Ammon's horn (tissue), 1 donor: Measurements from ENCODE around the gene PTH1R.
"Not testable (repeated sequence)": the region's sequence is repeated elsewhere in the genome, so short reads cannot be mapped to it uniquely, and the experiment has no call there.

Experiments used
- DNase-seq: peaks from one replicate; pipeline ENCODE4 v3.0.0-alpha.2; 2016; ENCODE audit warnings: low spot score

PTH1R gene

DNA sequence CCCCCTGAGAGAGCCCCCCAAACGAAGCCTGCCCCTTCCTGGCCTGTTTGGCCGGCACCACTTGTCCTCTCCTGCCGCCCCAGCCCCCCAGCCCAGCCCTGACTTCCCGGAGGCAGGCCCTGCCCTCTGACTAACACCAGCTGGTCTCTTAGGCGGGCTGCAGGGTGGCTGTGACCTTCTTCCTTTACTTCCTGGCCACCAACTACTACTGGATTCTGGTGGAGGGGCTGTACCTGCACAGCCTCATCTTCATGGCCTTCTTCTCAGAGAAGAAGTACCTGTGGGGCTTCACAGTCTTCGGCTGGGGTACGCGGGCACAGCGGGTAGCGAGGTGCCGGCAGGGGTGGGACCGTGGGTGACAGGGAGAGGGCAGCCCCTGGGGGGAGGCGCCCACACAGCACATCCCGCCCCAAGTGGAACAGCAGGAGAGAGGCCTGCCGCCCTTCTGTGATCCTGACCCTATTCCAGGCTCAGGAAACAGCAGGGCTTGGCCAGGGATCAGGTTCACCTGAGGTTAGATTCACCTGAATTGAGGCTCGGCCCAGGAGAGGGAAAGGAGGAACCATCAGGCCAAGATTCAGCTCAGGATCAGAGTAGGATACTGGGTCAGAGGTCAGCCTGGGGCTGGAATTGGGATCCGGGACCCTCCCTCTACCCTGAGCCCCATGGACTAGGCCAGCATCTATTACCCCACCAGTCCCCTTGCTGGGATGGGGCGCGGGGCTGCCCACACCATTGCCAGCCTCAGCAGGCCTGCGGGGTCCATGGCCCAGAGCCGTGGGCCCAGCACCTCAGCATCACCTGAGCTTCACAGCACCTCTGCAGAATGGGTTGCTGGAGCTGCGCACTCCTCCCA is 21.9 kb downstream of the PTH1R start:
- no peak for DNase-seq

GRCh38 chr3:46900007-46900292 is 22.4 kb downstream of the PTH1R start:
- DNase-seq = peak; percentile 47

- DNase-seq = no peak
Observed at GRCh38 chr3:46900356-46900755, 22.8 kb downstream of the PTH1R start.

DNA sequence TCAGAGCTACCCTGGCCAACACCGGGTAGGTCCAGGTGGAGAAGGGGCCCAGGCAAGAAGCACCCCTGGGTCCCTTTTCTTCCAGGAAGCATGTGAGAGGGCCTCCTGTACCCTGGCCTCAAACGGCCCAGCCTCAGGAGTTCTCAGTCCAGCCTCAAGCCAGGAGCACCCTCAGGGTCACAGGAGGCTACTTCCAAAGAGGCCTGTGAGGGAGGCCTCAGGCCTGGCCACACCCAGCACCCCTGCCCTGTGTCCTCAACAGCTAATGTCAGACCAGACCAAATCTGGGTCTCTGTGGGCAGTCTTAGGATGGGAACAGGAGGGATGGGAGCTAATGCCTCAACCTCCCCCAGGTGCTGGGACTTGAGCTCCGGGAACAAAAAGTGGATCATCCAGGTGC is 23.5 kb downstream of the PTH1R start:
- DNase-seq = no peak

DNA sequence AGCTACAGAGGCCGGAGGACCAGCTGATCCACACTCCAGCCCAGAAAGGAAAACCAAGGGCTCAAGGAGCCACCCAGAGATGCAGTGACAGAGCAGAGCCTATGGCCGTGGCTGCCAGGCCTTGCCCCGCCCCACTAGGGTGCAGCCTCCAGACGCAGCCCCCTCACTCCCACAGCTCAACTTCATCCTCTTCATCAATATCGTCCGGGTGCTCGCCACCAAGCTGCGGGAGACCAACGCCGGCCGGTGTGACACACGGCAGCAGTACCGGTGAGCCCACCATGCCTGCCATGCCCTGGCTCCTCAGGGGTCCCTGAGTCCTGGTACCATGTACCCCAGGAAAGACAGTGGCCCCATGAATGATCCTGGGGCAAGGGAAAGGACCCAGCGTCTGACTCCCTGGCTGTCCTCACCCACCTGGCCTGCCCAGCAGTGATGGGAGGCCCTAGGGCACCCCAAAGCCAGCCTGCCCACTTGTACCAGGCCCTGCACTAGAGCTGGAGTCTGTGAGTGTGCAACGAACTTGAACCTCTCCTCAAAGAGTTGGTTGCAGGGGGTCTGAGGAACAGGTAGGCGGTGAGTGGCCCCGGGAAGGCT is 24.2 kb downstream of the PTH1R start:
- DNase-seq = no peak

DNA sequence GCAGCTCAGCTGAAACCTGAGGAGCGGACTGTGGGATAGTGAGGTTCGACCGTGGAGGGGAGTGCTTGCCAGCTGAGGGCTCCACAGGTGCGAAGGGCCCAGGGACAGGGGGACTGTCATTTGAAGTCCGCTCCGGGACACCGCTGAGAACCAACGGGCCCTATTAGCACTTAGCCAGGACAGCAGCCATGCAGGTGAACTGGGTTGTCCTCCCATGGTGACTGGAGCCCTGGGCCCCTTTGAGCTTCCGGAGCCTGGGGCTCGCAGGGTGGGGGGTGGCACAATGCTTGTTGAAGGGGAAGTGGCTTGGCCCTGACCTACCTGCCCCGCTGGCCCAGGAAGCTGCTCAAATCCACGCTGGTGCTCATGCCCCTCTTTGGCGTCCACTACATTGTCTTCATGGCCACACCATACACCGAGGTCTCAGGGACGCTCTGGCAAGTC is 24.7 kb downstream of the PTH1R start:
- DNase-seq = no peak

DNA sequence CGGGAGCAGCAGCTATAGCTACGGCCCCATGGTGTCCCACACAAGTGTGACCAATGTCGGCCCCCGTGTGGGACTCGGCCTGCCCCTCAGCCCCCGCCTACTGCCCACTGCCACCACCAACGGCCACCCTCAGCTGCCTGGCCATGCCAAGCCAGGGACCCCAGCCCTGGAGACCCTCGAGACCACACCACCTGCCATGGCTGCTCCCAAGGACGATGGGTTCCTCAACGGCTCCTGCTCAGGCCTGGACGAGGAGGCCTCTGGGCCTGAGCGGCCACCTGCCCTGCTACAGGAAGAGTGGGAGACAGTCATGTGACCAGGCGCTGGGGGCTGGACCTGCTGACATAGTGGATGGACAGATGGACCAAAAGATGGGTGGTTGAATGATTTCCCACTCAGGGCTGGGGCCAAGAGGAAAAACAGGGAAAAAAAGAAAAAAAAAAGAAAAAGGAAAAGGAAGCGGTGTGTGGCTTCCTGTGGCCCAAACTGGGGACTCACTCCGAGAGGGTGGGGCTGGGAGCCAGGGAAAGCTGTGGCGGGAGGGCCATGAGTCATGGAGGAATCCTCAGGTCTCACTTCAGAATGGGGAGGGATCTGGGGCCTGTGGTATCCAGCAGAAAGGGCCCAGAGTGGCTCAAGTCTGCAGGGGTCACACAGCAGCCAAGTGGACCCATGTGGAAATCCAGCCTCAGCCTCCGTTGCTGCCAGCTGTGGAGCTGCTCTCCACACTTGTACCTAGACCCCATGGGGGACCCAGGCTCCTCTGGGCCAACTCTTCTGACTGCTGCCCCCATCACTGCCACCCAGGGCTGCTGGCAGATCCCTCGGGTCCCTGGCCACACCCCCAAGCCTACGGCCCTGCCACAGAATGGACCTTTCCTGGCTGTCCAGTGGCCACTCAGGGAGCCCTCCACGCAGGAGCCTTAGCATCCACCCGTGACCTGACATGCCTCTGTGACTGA is 26.1 kb downstream of the PTH1R start:
- DNase-seq = no peak

- no peak for DNase-seq
Observed at GRCh38 chr3:46904303-46905212, 27.0 kb downstream of the PTH1R start.

- no peak for DNase-seq
Observed at GRCh38 chr3:46905213-46905560, 27.7 kb downstream of the PTH1R start.

DNA sequence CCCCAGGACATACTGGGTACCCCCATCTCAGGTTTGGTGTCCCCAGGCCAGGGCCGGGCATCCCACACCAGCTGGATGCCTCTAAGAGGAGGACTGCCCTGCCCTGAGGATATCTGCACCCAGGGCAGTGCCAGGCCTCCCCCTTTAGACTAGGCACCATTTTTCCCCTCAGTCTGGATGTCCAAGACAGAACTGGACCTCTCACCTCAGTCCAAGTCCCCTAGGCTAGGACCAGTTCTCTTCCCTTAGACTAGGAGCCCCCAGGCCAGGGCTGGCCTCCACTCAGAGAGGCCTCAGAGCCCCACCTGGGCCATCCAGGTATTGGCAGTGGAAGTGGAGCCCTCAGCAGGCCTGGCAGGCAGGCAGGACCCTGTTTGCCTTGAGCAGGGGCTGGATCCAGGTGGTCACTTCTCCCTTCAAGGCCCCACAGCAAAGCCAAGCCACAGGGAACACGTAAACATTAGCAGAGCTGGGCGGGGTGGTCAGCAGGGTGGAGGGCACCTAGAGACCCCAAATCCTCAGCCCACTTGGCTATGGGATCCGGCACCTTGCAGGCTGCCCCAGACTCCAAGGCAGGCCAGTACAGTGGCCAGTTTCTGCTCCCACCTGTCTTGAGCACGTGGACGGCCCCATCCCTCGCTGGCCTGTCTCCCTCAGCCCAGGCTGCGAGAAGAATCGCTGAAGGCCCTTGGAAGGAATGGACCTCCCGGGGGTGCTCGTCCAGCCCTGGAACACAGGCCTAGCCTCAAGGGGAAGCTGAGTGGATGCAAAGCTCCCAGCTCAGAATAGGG is 28.3 kb downstream of the PTH1R start:
- DNase-seq = no peak

DNA sequence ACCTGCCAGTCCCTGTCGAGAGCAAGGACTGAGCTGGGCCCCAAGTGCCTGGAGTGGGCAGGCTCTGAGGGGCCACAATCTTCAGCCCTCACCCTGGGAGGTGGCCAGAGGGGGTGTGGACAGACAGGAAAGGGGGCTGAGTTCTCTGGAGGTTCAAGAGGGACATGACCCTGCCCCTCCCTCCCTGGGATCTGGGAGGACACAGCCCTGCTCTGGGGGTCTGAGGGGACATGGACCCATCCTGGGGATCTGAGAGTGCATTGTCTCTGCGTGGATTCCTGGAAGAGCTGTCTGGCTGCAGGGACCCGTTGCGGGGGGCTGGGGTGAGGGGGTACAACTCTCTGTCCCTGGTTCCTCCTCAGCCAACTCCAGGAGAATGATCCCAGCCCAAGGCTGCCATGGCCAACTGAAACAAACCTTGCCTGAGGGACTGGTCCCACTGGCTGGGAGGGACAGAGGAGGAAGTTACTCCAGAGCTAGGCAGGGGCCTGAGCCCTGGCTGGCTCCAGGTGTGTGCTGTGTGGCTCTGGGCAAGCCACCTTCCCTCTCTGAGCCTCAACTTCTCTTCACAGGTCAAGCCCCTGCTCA is 29.0 kb downstream of the PTH1R start:
- DNase-seq = no peak

- no peak for DNase-seq
Observed at GRCh38 chr3:46907271-46907670, 29.8 kb downstream of the PTH1R start.

GRCh38 chr3:46907960-46908293 is 30.4 kb downstream of the PTH1R start:
- no peak for DNase-seq

- no peak for DNase-seq
Observed at GRCh38 chr3:46908294-46908985, 30.9 kb downstream of the PTH1R start.

- DNase-seq = no peak
Observed at GRCh38 chr3:46908986-46909534, 31.5 kb downstream of the PTH1R start.

GRCh38 chr3:46909535-46910161 is 32.1 kb downstream of the PTH1R start:
- DNase-seq = peak; percentile 86

DNA sequence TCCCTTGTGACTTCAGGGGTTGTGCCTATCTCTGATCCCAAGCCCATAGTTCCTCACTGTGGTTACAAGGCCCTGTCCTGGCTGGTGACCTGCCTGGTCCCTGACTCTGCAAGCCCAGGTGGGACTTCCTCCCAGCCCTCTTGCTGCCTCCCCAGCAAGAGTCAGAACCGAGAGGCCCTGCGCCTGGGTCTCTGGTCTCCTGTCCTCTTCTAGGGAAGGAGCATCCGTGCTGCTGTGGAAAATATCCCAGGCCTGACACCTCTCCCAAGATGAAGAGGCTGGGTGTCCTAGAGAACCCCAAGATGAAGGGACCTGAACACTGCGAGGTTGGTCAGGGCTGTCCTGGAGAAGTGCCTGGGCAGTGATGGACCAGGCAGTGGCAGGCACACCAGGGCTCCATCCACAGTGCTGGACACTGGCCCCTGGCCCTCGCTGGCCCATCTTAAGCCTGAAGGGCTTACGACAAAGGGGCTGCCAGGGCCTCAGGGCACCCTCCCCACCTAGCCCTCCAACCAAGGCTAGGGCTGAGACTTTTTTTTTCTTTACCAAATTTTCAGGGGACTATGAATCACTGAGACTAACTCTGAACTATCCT is 32.7 kb downstream of the PTH1R start:
- no peak for DNase-seq

DNA sequence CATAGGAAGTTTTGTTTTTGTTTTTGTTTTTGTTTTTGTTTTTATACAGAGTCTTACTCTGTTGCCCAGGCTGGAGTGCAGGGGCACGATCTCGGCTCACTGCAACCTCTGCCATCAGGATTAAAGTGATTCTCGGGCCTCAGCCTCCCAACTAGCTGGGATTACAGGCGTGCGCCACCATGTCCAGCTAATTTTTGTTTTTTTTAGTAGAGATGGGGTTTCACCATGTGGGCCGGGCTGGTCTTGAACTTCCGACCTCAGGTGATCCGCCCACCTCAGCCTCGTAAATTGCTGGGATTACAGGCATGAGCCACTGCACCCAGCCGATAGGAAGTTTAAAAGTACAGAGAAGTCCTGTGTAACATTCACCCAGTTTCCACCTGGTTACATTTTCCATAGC is 33.4 kb downstream of the PTH1R start:
- DNase-seq = not testable (repeated sequence)

GRCh38 chr3:46912986-46913385 is 35.5 kb downstream of the PTH1R start:
- no peak for DNase-seq
